BJ (cell line): ENCODE results near the gene SCAPER. TPM values are rescaled to one million over a fixed set of nuclear protein-coding genes. Genes with fewer than 3 reads are reported as not detected.
"Not testable (repeated sequence)": the region's sequence is repeated elsewhere in the genome, so short reads cannot be mapped to it uniquely, and the experiment has no call there.

Source experiments
- CTCF ChIA-PET: fragments of 350-600 bp; formaldehyde crosslinking; extraction: SDS; loops from one replicate; lab custom pipeline; 2021; ENCODE audit warnings: antibody characterized with exemption, inconsistent platforms; lab: Yijun Ruan, JAX
- POLR2A ChIA-PET: fragments of 300-600 bp; sonication (Branson Sonifier 250); formaldehyde crosslinking; extraction: SDS; loops from one replicate; lab custom pipeline; 2021; ENCODE audit warnings: antibody characterized with exemption; lab: Charles Lee
- DNase-seq: peaks from one replicate; pipeline ENCODE4 v3.0.0-alpha.2; 2011; ENCODE audit warnings: low read depth
- H3K27me3 ChIP-seq: 2 replicates; pipeline ENCODE4 v1.6.0; 2011; ENCODE audit warnings: low read length; ENCODE audit not compliant: control insufficient read depth, insufficient read depth
- H3K36me3 ChIP-seq: 2 replicates; pipeline ENCODE4 v1.5.1; 2011; ENCODE audit warnings: low read length; ENCODE audit not compliant: control insufficient read depth, insufficient read depth
- H3K4me3 ChIP-seq: 2 replicates; pipeline ENCODE4 v1.5.1; 2011; ENCODE audit warnings: low read depth, mild to moderate bottlenecking, control low read depth, low read length
- polyA plus RNA-seq: library from polyadenylated mRNA; depleted of rRNA; stranded (reverse); fragments of >200 nt; gene quantifications from 2 replicates; pipeline ENCODE4 v1.2.3, GENCODE V29; 2011
- TF ChIP-seq, protein P1 (sequence below): IDR thresholded peaks from 2 replicates; pipeline ENCODE4 v1.5.1; 2011; ENCODE audit warnings: low read depth, mild to moderate bottlenecking, control low read depth, inconsistent platforms, low read length, moderate library complexity; ENCODE audit not compliant: insufficient read depth

Gene SCAPER
- polyA plus RNA-seq, 1 experiment = 2.3 TPM

DNA sequence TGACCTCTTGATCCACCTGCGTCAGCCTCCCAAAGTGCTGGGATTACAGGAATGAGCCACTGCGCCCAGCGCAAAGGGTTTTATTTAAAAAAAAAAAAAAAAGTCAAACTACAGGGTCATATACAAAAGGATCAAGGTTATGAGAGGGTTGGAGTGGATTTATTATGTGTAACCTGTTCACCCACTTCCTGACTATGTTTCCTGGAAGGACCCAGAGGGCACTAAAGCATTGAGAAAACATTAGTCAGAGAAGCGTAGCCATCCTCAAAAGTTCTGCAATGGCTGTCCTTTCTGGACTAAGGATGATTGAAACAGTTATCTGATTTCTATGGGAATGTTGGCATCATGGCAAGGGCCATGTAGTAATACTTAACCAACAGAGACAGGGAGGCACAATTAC lies 7.3 kb upstream of the SCAPER start:
- no peak for DNase-seq
- ChIA-PET POLR2A (no interaction called here), CTCF (no interaction called here)
- H3K4me3 ChIP-seq = no peak overlapping the region
- H3K27me3 ChIP-seq = peaks cover 2% of the 10 kb centered on the region; the same call in 1 of the 2 replicates
- TF ChIP-seq, protein P1, sequence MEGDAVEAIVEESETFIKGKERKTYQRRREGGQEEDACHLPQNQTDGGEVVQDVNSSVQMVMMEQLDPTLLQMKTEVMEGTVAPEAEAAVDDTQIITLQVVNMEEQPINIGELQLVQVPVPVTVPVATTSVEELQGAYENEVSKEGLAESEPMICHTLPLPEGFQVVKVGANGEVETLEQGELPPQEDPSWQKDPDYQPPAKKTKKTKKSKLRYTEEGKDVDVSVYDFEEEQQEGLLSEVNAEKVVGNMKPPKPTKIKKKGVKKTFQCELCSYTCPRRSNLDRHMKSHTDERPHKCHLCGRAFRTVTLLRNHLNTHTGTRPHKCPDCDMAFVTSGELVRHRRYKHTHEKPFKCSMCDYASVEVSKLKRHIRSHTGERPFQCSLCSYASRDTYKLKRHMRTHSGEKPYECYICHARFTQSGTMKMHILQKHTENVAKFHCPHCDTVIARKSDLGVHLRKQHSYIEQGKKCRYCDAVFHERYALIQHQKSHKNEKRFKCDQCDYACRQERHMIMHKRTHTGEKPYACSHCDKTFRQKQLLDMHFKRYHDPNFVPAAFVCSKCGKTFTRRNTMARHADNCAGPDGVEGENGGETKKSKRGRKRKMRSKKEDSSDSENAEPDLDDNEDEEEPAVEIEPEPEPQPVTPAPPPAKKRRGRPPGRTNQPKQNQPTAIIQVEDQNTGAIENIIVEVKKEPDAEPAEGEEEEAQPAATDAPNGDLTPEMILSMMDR = no peak
- no peaks in the 10 kb centered on the region for H3K36me3 ChIP-seq

DNA sequence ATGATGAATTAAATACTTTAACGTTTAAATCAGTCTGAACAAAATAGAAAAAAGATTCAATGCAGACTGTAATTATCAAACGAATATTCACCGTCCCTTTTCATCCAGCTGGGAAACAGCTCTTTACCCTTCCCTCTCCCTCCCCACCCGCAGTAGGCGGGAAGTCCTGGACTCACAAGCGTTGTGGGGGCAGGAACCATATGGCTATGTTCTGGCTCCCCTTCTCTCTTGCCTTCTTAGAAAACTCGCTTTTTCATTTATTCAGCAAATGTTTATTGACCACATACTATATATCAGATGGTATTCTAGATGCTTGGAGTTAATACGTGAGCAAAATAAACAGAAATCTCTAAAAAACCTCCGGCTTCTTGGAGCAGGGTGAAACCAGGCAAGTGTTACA lies 715 bp upstream of the SCAPER start:
- Histone ChIP-seq H3K27me3 (no peaks in the 10 kb centered on the region), H3K4me3 (no peak overlapping the region; the same call in 1 of the 2 replicates), H3K36me3 (no peaks in the 10 kb centered on the region)
- POLR2A ChIA-PET = no interaction called here
- TF ChIP-seq, protein P1 = no peak
- no peak for DNase-seq
- CTCF ChIA-PET = interaction anchor here (0.7 to 0.9 kb wide), 2 partner anchors 14 to 696 kb away, joined by 3 read pairs; no protein-coding TSS in a partner anchor

DNA sequence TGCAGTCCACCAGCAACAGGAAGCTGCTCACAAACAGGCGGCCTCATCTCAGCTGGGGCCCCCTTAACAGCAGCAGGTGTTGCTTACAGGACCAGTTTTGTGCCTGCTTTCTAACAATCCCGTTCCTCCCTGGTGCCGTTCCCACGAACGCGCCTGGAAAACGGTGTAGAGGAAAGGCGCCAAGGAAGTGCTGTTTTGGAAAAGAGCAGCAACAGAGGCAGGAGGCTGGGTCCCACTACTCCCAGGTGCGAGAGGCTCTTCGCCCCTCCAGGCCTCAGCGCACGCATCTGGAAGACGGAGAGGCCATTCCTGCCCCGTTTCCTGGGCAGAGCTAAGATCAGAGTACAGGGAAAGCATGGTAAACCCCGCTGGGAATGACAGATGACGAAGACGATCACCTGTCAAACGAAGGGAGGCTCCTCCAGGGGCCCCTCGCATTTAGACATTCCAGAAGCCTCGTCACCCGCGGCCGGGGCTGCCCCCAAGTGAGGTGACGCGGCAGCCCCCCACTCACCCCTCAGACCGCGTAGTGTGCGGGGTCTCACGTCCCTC lies 603 bp downstream of the SCAPER start:
- peak overlapping the region; percentile 94 for H3K4me3 ChIP-seq
- CTCF ChIA-PET = interaction anchor here (0.8 to 1.2 kb wide), 4 partner anchors 13 to 729 kb away, joined by 3 to 4 read pairs (median 3); no protein-coding TSS in a partner anchor
- H3K36me3 ChIP-seq = no peaks in the 10 kb centered on the region
- TF ChIP-seq, protein P1 = no peak
- POLR2A ChIA-PET = interaction anchor here (0.6 kb wide), 1 partner anchor 568 kb away, joined by 4 read pairs; the partner anchor contains the start of gene ISL2
- H3K27me3 ChIP-seq = no peaks in the 10 kb centered on the region
- DNase-seq = no peak

DNA sequence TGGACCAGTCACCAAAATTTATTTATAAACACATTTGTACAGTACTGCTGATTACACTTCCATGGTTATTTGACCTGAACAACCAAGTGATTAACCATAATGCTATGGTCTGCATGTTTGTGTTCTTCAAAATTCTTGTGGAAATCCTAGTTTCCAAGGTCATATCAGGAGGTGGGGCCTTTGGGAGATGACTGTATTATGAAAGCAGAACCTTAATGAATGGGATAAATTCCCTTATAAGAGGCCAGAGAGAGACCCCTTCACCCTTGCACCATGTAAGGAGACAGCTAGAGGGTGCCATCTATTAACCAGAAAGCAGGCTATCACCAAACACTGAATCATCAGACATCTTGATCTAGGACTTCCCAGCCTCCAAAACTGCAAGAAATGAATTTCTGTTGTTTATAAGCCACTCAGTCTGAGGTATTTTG lies 1.9 kb downstream of the SCAPER start:
- TF ChIP-seq, protein P1 = 0 out of 2 replicates have a peak, but pooled peaks have one; percentile 29
- CTCF ChIA-PET = no interaction called here

DNA sequence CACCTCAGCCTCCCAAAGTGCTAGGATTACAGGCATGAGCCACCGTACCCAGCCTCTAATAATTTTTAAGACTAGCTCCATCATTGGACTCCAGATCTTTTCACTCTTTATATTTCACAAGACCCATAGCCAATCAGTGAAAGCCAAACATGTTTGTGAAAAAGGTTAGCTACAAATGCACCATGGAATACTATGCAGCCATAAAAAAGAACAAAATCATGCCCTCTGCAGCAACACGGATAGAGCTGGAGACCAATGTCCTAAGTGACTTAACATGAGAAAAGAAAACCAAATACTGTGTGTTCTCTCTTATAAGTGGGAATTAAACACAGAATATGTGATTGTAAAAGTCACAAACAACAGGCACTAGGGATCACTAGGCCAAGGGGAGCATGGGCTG lies 3.2 kb downstream of the SCAPER start:
- no peaks in the 10 kb centered on the region for H3K36me3 ChIP-seq
- TF ChIP-seq, protein P1 = no peak
- CTCF ChIA-PET = interaction anchor here (1.3 kb wide), 1 partner anchor 94 kb away, joined by 3 read pairs; no protein-coding TSS in a partner anchor
- H3K4me3 ChIP-seq = no peak overlapping the region
- H3K27me3 ChIP-seq = no peaks in the 10 kb centered on the region
- POLR2A ChIA-PET = no interaction called here
- DNase-seq = no peak

More for the DNA sequence above, 1.9 kb downstream of the SCAPER start:
- Histone ChIP-seq H3K27me3 (no peaks in the 10 kb centered on the region), H3K4me3 (no peak overlapping the region), H3K36me3 (no peaks in the 10 kb centered on the region)
- POLR2A ChIA-PET = interaction anchor here (0.6 kb wide), 1 partner anchor 1001 kb away, joined by 9 read pairs; no protein-coding TSS in a partner anchor
- DNase-seq = peak; percentile 7

DNA sequence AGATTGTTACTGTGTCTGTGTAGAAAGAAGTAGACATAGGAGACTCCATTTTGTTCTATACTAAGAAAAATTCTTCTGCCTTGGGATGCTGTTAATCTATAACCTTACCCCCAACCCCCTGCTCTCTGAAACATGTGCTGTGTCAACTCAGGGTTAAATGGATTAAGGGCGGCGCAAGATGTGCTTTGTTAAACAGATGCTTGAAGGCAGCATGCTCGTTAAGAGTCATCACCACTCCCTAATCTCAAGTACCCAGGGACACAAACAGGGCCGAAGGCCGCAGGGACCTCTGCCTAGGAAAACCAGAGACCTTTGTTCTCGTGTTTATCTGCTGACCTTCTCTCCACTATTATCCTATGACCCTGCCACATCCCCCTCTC lies 5.2 kb downstream of the SCAPER start:
- H3K27me3 ChIP-seq, CTCF ChIA-PET, H3K36me3 ChIP-seq, POLR2A ChIA-PET, H3K4me3 ChIP-seq, DNase-seq: not testable (repeated sequence)

DNA sequence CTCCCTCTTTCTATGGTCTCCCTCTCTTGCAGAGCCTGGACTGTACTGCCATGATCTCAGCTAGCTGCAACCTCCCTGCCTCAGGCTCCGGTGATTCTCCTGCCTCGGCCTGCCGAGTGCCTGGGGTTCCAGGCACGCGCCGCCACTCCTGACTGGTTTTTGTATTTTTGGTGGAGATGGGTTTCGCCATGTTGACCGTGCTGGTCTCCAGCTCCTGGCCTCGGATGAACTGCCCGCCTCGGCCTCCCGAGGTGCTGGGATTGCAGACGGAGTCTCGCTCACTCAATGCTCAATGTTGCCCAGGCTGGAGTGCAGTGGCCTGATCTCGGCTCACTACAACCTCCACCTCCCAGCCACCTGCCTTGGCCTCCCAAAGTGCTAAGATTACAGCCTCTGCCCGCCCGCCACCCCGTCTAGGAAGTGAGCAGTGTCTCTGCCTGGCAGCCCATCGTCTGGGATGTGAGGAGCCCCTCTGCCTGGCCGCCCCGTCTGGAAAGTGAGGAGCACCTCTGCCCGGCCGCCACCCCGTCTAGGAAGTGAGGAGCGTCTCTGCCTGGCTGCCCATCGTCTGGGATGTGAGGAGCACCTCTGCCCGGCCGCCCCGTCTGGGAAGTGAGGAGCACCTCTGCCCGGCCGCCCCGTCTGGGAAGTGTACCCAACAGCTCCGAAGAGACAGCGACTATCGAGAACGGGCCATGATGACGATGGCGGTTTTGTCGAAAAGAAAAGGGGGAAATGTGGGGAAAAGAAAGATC lies 5.8 kb downstream of the SCAPER start:
- CTCF ChIA-PET, H3K27me3 ChIP-seq, H3K4me3 ChIP-seq, POLR2A ChIA-PET, DNase-seq, H3K36me3 ChIP-seq: not testable (repeated sequence)
